Measurements from ENCODE around the gene DNAH17.

DNAH17 gene

DNA sequence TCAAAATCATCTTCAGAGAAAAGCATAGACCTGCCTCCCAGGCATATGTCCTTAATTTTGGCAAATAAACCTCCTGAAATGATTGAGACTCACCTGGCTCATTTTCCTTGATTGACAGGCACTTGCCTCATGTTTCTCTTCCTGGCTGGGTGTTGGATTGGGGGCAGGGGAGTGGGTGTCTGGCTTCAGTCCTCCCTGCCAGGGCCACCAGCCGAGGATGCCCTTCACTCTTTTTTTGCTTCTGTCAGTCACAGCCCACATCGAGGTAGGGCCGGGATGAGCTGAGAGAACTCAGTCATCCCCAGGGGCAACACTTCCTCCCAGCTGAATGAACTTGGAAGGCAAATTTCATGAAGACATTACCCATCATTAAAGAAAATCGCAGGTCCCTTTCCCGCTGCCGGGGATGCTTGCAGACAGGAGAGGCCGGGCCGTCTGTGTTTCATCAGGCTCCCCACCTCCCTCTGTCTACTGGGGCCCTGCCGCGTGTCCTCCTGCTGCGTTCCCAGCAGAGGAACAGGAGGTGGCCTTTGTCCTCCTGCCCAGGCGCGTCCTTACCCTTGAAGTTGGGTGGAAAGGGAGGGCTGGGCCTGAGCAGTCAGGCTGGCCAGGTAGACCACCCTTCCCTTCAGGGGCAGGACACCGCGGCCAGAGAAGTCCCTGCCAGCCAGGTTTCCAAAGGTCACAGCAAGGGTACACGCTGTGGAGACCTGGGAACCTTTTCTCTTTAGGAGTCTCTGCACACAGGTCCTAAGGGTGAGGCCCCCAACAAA lies 11.2 kb upstream of the DNAH17 start:
- Mint-ChIP-seq H3K27me3 (ENCODE audit: low read depth) (peaks cover 14% of the 10 kb centered on the region), H3K4me3 (no peak overlapping the region), H3K9me3 (no peaks in the 10 kb centered on the region), H3K36me3 (ENCODE audit: low read depth) (no peaks in the 10 kb centered on the region), H3K4me1 (peaks cover 7% of the 10 kb centered on the region), H3K27ac (no peak overlapping the region)
- TF ChIP-seq, protein P1, sequence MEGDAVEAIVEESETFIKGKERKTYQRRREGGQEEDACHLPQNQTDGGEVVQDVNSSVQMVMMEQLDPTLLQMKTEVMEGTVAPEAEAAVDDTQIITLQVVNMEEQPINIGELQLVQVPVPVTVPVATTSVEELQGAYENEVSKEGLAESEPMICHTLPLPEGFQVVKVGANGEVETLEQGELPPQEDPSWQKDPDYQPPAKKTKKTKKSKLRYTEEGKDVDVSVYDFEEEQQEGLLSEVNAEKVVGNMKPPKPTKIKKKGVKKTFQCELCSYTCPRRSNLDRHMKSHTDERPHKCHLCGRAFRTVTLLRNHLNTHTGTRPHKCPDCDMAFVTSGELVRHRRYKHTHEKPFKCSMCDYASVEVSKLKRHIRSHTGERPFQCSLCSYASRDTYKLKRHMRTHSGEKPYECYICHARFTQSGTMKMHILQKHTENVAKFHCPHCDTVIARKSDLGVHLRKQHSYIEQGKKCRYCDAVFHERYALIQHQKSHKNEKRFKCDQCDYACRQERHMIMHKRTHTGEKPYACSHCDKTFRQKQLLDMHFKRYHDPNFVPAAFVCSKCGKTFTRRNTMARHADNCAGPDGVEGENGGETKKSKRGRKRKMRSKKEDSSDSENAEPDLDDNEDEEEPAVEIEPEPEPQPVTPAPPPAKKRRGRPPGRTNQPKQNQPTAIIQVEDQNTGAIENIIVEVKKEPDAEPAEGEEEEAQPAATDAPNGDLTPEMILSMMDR (IDR thresholded peaks at IDR 0.05; ENCODE audit: unreplicated experiment in 3 of 3) = no peak

DNA sequence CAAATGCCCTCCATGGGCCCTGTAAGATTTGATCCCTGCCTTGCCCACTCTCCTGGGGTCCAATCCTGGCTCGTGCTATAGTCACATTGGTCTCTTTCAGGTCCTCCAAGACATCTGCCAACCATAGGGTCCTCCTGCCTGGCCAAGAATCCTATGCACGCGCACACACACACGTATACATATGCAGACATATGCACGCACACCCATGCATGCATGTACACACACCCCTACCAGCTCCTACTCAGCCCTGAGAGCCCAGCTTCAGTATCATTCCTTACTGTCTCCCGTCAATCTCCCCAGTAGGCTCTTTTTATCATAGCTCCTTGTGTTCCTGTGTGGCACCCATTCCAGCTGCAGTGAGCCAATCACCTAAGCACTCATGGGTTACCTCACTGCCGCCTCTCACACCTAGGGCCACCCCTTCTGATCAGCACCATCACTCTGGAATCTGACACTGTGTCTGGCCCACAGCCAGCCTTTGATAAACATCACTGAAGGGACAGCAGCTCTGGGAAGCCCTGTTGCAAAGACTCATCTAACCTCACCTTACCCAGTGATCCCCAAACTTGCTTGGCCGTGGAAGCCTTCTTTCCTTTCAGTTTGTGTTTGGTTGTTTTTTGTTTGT lies 7.9 kb upstream of the DNAH17 start:
- no peaks in the 10 kb centered on the region for H3K36me3 Mint-ChIP-seq (ENCODE audit: low read depth)
- no peaks in the 10 kb centered on the region for H3K9me3 Mint-ChIP-seq
- H3K27me3 Mint-ChIP-seq (ENCODE audit: low read depth) = peaks cover 14% of the 10 kb centered on the region
- no peak overlapping the region for H3K27ac Mint-ChIP-seq
- H3K4me3 Mint-ChIP-seq = no peak overlapping the region
- peaks cover 7% of the 10 kb centered on the region for H3K4me1 Mint-ChIP-seq
- TF ChIP-seq, protein P1 (IDR thresholded peaks at IDR 0.05; ENCODE audit: unreplicated experiment in 3 of 3) = no peak

DNA sequence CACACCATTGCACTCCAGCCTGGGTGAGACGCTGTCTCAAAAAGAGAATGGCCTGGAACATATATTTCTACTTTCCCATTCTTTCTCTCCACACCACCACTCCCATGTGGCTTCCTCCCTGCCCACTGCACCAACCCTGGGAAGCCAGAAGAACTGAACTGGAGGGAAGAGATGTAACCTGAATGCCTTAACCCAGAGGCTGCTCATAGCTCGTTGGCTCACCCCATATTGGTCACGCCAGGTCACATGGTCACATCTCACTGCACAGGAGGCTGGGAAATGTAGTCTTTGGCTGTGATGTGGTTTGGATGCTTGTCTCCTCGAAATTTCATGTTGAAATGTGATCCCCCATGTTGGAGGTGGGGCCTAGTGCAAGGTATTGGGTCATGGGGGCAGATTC lies 5.9 kb upstream of the DNAH17 start:
- peaks cover 7% of the 10 kb centered on the region for H3K4me1 Mint-ChIP-seq
- no peaks in the 10 kb centered on the region for H3K36me3 Mint-ChIP-seq (ENCODE audit: low read depth)
- no peak overlapping the region for H3K27ac Mint-ChIP-seq
- H3K27me3 Mint-ChIP-seq (ENCODE audit: low read depth) = peaks cover 14% of the 10 kb centered on the region
- TF ChIP-seq, protein P1 (IDR thresholded peaks at IDR 0.05; ENCODE audit: unreplicated experiment in 3 of 3) = no peak
- H3K4me3 Mint-ChIP-seq = no peak overlapping the region
- no peaks in the 10 kb centered on the region for H3K9me3 Mint-ChIP-seq

DNA sequence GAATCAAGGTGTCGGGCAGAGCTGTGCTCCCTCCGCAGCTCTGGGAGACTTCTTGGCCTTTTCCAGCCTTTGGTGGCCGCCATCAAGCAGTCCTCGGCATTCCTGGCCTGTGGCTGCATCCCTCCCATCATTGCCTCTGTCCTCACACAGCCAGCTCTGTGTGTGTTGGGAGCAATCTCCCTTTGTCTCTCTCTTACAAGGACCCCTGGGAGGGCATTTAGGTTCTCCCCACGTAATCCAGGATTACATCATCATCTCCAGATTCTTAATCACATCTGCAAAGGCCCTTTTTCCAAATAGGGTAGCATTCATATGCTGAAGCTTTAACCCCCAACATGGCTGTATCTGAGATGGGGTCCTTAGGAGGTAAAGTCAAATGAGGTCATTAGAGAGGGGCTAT lies 4.1 kb upstream of the DNAH17 start:
- TF ChIP-seq, protein P1 (IDR thresholded peaks at IDR 0.05; ENCODE audit: unreplicated experiment in 3 of 3) = no peak
- H3K27me3 Mint-ChIP-seq (ENCODE audit: low read depth) = peaks cover 14% of the 10 kb centered on the region
- H3K9me3 Mint-ChIP-seq = no peaks in the 10 kb centered on the region
- H3K27ac Mint-ChIP-seq = no peak overlapping the region
- peaks cover 9% of the 10 kb centered on the region for H3K4me1 Mint-ChIP-seq
- no peak overlapping the region for H3K4me3 Mint-ChIP-seq
- no peaks in the 10 kb centered on the region for H3K36me3 Mint-ChIP-seq (ENCODE audit: low read depth)

DNA sequence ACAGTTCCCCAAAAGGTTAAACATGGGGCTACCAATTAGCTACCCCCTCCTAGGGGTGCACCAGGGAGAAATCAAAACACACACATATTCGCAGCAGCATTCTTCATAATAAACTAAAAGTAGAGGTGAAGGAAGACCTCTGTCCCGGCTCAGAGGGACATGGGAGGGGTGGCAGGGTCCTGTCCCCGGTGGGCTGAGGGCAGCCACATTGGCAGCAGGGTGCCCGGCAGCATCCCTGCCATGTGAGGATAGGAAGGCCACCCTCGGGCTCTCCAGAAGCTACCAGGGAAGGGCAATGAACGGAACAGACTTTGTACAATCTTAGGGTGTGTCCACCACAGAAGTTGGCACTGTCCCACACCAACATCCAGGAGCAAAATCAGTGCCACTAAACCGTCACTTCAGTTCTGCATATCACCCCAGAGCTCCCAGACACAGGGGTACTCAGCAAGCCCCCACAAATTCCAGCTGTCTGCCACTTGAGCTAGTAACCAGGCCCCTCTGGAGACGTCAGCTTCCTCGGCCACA lies 3.1 kb upstream of the DNAH17 start:
- peaks cover 14% of the 10 kb centered on the region for H3K27me3 Mint-ChIP-seq (ENCODE audit: low read depth)

More for the DNA sequence above, 3.1 kb upstream of the DNAH17 start:
- H3K36me3 Mint-ChIP-seq (ENCODE audit: low read depth) = no peaks in the 10 kb centered on the region
- no peak overlapping the region for H3K27ac Mint-ChIP-seq
- TF ChIP-seq, protein P1 (IDR thresholded peaks at IDR 0.05; ENCODE audit: unreplicated experiment in 3 of 3) = no peak
- no peak overlapping the region for H3K4me3 Mint-ChIP-seq
- H3K9me3 Mint-ChIP-seq = no peaks in the 10 kb centered on the region
- peaks cover 16% of the 10 kb centered on the region for H3K4me1 Mint-ChIP-seq
